A549 (cell line): ENCODE measurements around the gene GATA3. TPM values are rescaled to one million over a fixed set of nuclear protein-coding genes. Genes with fewer than 3 reads are reported as not detected.

Experiments used
- ATAC-seq, 2 experiments: fragments of 200-7000 bp in 1 of 2; fragments of >200 bp in 1 of 2; cut with Nextera tagmentation in 1 of 2; cut with Tn5 transposase in 1 of 2; 3 replicates each; pipeline versions ENCODE4 v1.8.0 to v1.9.1; 2018 to 2020; ENCODE audit warnings: mild to moderate bottlenecking in 1 of 2, moderate library complexity in 1 of 2
- CTCF ChIA-PET: fragments of 300-600 bp; sonication (Branson Sonifier 250); formaldehyde crosslinking; extraction: SDS; loops from one replicate; lab custom pipeline; 2021; ENCODE audit warnings: antibody characterized with exemption, inconsistent platforms; lab: Yijun Ruan, JAX
- POLR2A ChIA-PET: fragments of 350-600 bp; formaldehyde crosslinking; extraction: SDS; loops from one replicate; lab custom pipeline; 2021; ENCODE audit warnings: antibody characterized with exemption, inconsistent platforms; lab: Yijun Ruan, JAX
- DNase-seq, 2 experiments: peaks; one replicate each; pipeline versions ENCODE4 v3.0.0 to v3.0.0-alpha.2; 2011 to 2016; ENCODE audit warnings: low read depth in 1 of 2, low spot score in 1 of 2
- FAIRE-seq: peaks from 2 replicates; lab custom pipeline; 2011; peaks lifted over from hg19 to GRCh38; lab: Jason Lieb, UNC
- H3K27ac ChIP-seq, 2 experiments: fragments of >200 bp; sonication (Bioruptor Twin); formaldehyde crosslinking; 3 replicates each; pipeline ENCODE4 v1.5.1; 2016 to 2017
- H3K4me1 ChIP-seq: fragments of >200 bp; sonication (Bioruptor Twin); formaldehyde crosslinking; 3 replicates; pipeline ENCODE4 v1.6.1; 2016
- H3K4me2 ChIP-seq: fragments of >200 bp; sonication (Bioruptor Twin); formaldehyde crosslinking; 3 replicates; pipeline ENCODE4 v1.6.1; 2016
- H3K4me3 ChIP-seq: fragments of >200 bp; sonication (Bioruptor Twin); formaldehyde crosslinking; 3 replicates; pipeline ENCODE4 v1.5.1; 2016
- H3K9me3 ChIP-seq: fragments of >200 bp; sonication (Bioruptor Twin); formaldehyde crosslinking; 3 replicates; pipeline ENCODE4 v1.6.1; 2016
- BHLHE40 ChIP-seq: IDR thresholded peaks from 2 replicates; pipeline ENCODE4 v1.6.1; 2012; ENCODE audit warnings: low read depth, low read length, inconsistent platforms
- CHD4 ChIP-seq: fragments of 200-600 bp; sonication (generic); IDR thresholded peaks from 2 replicates; pipeline ENCODE4 v1.6.1; 2016; ENCODE audit warnings: antibody characterized with exemption, mild to moderate bottlenecking, borderline replicate concordance
- EHF ChIP-seq: fragments of 250-450 bp; sonication (Bioruptor Pico); IDR thresholded peaks from 2 replicates; pipeline ENCODE4 v1.5.0; 2020; ENCODE audit warnings: mild to moderate bottlenecking
- ESRRA ChIP-seq: fragments of 150-350 bp; IDR thresholded peaks from 2 replicates; pipeline ENCODE4 v1.6.1; 2014; ENCODE audit warnings: mild to moderate bottlenecking, low read length, borderline replicate concordance
- FOSL2 ChIP-seq, 2 experiments: fragments of 450-650 bp in 1 of 2; fragments of >200 bp in 1 of 2; sonication (Bioruptor Twin) in 1 of 2; formaldehyde crosslinking; IDR thresholded peaks; 2 replicates each; pipeline versions ENCODE4 v1.5.0 to v1.6.1; 2016 to 2020; ENCODE audit warnings: mild to moderate bottlenecking in 1 of 2, moderate library complexity in 1 of 2
- HDAC2 ChIP-seq: fragments of 200-600 bp; sonication (generic); IDR thresholded peaks from 2 replicates; pipeline ENCODE4 v1.6.1; 2016
- HEYL ChIP-seq: fragments of 250-450 bp; sonication (Bioruptor Pico); IDR thresholded peaks from 2 replicates; pipeline ENCODE4 v1.8.0; 2021; ENCODE audit warnings: mild to moderate bottlenecking, moderate library complexity
- HOXA7 ChIP-seq: fragments of 250-450 bp; sonication (Bioruptor Pico); IDR thresholded peaks from 2 replicates; pipeline ENCODE4 v1.5.0; 2020; ENCODE audit warnings: mild to moderate bottlenecking, moderate library complexity
- HOXB13 ChIP-seq: fragments of 250-450 bp; sonication (Bioruptor Pico); IDR thresholded peaks from 2 replicates; pipeline ENCODE4 v1.5.0; 2020; ENCODE audit warnings: low read depth, mild to moderate bottlenecking, moderate library complexity
- MAFK ChIP-seq: fragments of 450-650 bp; IDR thresholded peaks from 2 replicates; pipeline ENCODE4 v1.6.1; 2014; ENCODE audit not compliant: partially characterized antibody
- MAZ ChIP-seq: fragments of 150-350 bp; IDR thresholded peaks from 2 replicates; pipeline ENCODE4 v1.6.1; 2014; ENCODE audit warnings: antibody characterized with exemption, low read depth, low read length, borderline replicate concordance
- NPAS2 ChIP-seq: fragments of 250-450 bp; sonication (Bioruptor Pico); IDR thresholded peaks from 2 replicates; pipeline ENCODE4 v1.8.0; 2022; ENCODE audit warnings: mild to moderate bottlenecking, moderate library complexity, borderline replicate concordance
- NR3C1 ChIP-seq: fragments of >200 bp; sonication (Bioruptor Twin); formaldehyde crosslinking; IDR thresholded peaks from 3 replicates; pipeline ENCODE4 v1.6.1; 2017
- POLR2A ChIP-seq: IDR thresholded peaks from 2 replicates; pipeline ENCODE4 v1.6.1; 2012; ENCODE audit warnings: mild to moderate bottlenecking, low read length
- RARB ChIP-seq: fragments of 250-450 bp; sonication (Bioruptor Pico); IDR thresholded peaks from 2 replicates; pipeline ENCODE4 v1.8.0; 2021; ENCODE audit warnings: mild to moderate bottlenecking, moderate library complexity
- RCOR1 ChIP-seq: fragments of 150-350 bp; IDR thresholded peaks from 2 replicates; pipeline ENCODE4 v1.6.1; 2014; ENCODE audit warnings: antibody characterized with exemption, low read length, low read depth
- SREBF2 ChIP-seq: fragments of 450-650 bp; IDR thresholded peaks from 2 replicates; pipeline ENCODE4 v1.6.1; 2014; ENCODE audit warnings: mild to moderate bottlenecking, moderate library complexity
- TP53 ChIP-seq: fragments of 250-450 bp; sonication (Bioruptor Pico); IDR thresholded peaks from 2 replicates; pipeline ENCODE4 v1.5.0; 2021; ENCODE audit warnings: mild to moderate bottlenecking, moderate library complexity
- WGBS: methylation state at CpG from one replicate; pipeline ENCODE4 v1.1.6; 2017; ENCODE audit errors: missing lambda C conversion rate; 5-methylcytosine and 5-hydroxymethylcytosine counted together
- polyA plus RNA-seq, 4 experiments: library from polyadenylated mRNA; depleted of rRNA in 3 of 4; stranded (reverse); fragments of >200 nt; fragmentation: RNase III in 1 of 4; extraction: RNeasy Plus Mini Kit Qiagen cat#74134 plus additional on column Dnase treatment in 1 of 4; gene quantifications; 2 replicates in 3 of 4; 3 replicates in 1 of 4; pipeline ENCODE4 v1.2.3, GENCODE V29; 2011 to 2017
- TF ChIP-seq, protein P1 (sequence below): fragments of >200 bp; sonication (Bioruptor Twin); formaldehyde crosslinking; IDR thresholded peaks from 3 replicates; pipeline ENCODE4 v1.5.1; 2016
- TF ChIP-seq, protein P2 (sequence below): IDR thresholded peaks from 2 replicates; pipeline ENCODE4 v1.6.1; 2012
- TF ChIP-seq, protein P3 (sequence below): fragments of >200 bp; sonication (Bioruptor Twin); formaldehyde crosslinking; IDR thresholded peaks from 2 replicates; pipeline ENCODE4 v1.6.1; 2016
- TF ChIP-seq, protein P4 (sequence below): IDR thresholded peaks from 2 replicates; pipeline ENCODE4 v1.6.1; 2012
- TF ChIP-seq, protein P5 (sequence below): fragments of 250-450 bp; sonication (Bioruptor Pico); IDR thresholded peaks from 2 replicates; pipeline ENCODE4 v1.5.0; 2021; ENCODE audit warnings: mild to moderate bottlenecking, moderate library complexity, borderline replicate concordance

The GATA3 gene
- polyA plus RNA-seq, 2 of the 4 experiments (the other 2 are of a cell fraction) = 1.3 to 3.5 TPM

DNA sequence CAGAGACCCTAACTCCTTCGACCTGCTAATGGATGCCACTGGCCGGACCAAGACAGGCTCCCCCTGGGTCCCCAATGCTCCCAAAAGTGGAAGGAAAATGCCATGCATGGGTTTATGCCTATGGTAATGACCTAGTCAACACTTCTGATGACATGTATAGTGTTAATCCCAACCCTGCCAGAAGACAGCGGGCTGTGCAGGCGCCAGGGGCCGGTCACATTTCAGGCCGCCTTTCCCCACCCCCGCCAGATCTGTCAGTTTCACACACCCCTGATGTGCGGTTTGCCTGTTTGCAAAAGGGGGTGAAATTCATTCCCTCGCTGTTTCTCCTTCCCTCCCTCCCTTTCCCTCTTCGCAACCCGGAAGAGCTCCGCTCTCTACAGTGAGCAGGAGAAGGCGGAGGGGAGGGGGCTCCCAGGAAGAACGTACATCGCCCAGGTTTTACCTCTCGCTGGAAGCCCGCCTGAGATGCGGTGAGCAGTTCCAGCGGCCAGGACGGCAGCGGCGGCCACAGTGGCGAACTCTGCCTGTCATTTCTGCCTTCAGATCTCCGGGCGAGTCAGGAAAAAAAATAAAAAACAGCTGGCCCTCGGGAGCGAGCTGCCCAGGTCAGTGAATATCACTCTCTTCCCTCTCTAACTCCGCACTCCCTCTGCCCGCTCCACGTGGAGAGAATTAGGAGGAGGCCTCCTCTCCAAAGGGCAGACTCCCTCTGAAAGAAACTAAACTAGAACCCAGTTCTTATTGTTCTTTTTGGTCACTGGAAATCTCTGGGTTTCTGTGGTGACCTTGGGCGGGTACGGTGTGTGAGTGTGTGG, 9.4 kb upstream of the GATA3 start:
- ChIA-PET POLR2A (no interaction called here), CTCF (no interaction called here)
- 66% methylated on average over 32 of the region's 32 CpGs for WGBS
- no peak for DNase-seq
- peaks cover 8% of the 10 kb centered on the region; the same call in 2 of the 3 replicates for H3K4me1 ChIP-seq
- H3K4me3 ChIP-seq = no peak overlapping the region
- no peak for ATAC-seq
- TF ChIP-seq HOXA7 (CRISPR knock-in tag) (no peak), FOSL2 (IDR thresholded peaks at IDR 0.05) (no peak), FOSL2 (CRISPR knock-in tag; IDR thresholded peaks at IDR 0.05) (no peak), RARB (CRISPR knock-in tag) (no peak), HOXB13 (CRISPR knock-in tag) (no peak), SREBF2 (no peak), CHD4 (no peak), MAZ (no peak), NPAS2 (CRISPR knock-in tag) (no peak), NR3C1 (no peak), ESRRA (no peak), EHF (CRISPR knock-in tag) (no peak), MAFK (no peak)
- TF ChIP-seq, protein P1, sequence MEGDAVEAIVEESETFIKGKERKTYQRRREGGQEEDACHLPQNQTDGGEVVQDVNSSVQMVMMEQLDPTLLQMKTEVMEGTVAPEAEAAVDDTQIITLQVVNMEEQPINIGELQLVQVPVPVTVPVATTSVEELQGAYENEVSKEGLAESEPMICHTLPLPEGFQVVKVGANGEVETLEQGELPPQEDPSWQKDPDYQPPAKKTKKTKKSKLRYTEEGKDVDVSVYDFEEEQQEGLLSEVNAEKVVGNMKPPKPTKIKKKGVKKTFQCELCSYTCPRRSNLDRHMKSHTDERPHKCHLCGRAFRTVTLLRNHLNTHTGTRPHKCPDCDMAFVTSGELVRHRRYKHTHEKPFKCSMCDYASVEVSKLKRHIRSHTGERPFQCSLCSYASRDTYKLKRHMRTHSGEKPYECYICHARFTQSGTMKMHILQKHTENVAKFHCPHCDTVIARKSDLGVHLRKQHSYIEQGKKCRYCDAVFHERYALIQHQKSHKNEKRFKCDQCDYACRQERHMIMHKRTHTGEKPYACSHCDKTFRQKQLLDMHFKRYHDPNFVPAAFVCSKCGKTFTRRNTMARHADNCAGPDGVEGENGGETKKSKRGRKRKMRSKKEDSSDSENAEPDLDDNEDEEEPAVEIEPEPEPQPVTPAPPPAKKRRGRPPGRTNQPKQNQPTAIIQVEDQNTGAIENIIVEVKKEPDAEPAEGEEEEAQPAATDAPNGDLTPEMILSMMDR = no peak
- TF ChIP-seq, protein P2, sequence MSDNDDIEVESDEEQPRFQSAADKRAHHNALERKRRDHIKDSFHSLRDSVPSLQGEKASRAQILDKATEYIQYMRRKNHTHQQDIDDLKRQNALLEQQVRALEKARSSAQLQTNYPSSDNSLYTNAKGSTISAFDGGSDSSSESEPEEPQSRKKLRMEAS = no peak
- TF ChIP-seq, protein P3, sequence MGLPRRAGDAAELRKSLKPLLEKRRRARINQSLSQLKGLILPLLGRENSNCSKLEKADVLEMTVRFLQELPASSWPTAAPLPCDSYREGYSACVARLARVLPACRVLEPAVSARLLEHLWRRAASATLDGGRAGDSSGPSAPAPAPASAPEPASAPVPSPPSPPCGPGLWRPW = no peak
- TF ChIP-seq, protein P4, sequence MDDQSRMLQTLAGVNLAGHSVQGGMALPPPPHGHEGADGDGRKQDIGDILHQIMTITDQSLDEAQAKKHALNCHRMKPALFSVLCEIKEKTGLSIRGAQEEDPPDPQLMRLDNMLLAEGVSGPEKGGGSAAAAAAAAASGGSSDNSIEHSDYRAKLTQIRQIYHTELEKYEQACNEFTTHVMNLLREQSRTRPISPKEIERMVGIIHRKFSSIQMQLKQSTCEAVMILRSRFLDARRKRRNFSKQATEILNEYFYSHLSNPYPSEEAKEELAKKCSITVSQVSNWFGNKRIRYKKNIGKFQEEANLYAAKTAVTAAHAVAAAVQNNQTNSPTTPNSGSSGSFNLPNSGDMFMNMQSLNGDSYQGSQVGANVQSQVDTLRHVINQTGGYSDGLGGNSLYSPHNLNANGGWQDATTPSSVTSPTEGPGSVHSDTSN = no peak
- no peaks in the 10 kb centered on the region for H3K9me3 ChIP-seq
- FAIRE-seq = no peak
- no peak overlapping the region for H3K4me2 ChIP-seq
- no peak overlapping the region for H3K27ac ChIP-seq

DNA sequence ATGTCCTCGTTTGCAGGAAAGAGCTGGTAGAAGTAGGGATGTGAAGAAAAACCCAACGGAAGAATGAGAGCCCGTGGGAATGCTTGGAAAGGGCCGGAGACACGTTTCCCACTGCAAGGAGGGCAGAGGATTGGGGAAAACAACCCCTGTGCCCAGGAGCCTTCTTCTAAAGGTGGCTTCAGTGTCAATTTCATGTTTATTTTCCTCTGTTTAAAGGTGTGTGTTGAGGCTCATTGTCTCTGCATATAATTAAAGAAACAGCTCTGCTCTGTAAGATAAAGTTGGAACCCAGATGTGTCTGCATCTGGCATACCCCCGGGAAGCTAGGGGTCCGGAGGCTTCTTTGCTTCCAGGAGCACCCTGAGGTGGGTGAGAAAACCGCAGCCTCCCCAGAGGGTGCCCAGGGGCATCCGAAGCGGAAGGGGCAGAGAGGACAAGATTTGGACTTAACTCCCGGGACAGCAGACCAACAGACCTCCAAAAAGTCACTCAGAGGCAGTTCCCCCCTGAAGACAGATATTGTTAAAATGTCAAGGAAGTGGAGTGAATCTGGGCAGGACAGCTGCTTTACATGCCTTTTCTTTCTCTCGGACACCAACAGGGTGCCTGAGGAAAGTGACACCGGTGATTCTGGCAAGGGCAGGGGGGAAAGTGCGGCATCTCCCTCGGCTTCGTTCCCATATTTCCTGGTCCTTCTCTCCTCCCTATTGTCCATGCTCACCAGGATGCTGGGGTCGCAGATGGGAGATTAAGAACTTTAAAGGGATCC, 8.6 kb upstream of the GATA3 start:
- no peak for ATAC-seq
- ChIA-PET POLR2A (no interaction called here), CTCF (no interaction called here)
- Histone ChIP-seq H3K4me3 (no peak overlapping the region), H3K4me1 (peaks cover 10% of the 10 kb centered on the region; the same call in 2 of the 3 replicates), H3K4me2 (no peak overlapping the region), H3K27ac (no peak overlapping the region), H3K9me3 (no peaks in the 10 kb centered on the region)
- 68% methylated on average over 17 of the region's 17 CpGs for WGBS
- no peak for DNase-seq
- FAIRE-seq = no peak
- TF ChIP-seq, protein P2 = no peak
- TF ChIP-seq BHLHE40 (no peak), POLR2A (no peak), TP53 (CRISPR knock-in tag) (no peak), HDAC2 (no peak), SREBF2 (no peak), RCOR1 (no peak), CHD4 (no peak), HEYL (CRISPR knock-in tag) (no peak), EHF (CRISPR knock-in tag) (no peak)
- TF ChIP-seq, protein P5, sequence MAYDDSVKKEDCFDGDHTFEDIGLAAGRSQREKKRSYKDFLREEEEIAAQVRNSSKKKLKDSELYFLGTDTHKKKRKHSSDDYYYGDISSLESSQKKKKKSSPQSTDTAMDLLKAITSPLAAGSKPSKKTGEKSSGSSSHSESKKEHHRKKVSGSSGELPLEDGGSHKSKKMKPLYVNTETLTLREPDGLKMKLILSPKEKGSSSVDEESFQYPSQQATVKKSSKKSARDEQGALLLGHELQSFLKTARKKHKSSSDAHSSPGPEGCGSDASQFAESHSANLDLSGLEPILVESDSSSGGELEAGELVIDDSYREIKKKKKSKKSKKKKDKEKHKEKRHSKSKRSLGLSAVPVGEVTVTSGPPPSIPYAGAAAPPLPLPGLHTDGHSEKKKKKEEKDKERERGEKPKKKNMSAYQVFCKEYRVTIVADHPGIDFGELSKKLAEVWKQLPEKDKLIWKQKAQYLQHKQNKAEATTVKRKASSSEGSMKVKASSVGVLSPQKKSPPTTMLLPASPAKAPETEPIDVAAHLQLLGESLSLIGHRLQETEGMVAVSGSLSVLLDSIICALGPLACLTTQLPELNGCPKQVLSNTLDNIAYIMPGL = no peak
